Astrocyte (in vitro differentiated cells and primary cell): ENCODE data around the gene PLD2. TPM values are rescaled to one million over a fixed set of nuclear protein-coding genes. Genes with fewer than 3 reads are reported as not detected.

Experiments used
- DNase-seq: peaks from one replicate; pipeline ENCODE4 v3.0.0-alpha.2; 2010; ENCODE audit warnings: low read depth
- FAIRE-seq: peaks from 2 replicates; lab custom pipeline; 2011; peaks lifted over from hg19 to GRCh38; lab: Jason Lieb, UNC
- H2AFZ ChIP-seq: 2 replicates; pipeline ENCODE4 v1.6.0; 2012; ENCODE audit warnings: low read depth, low read length, inconsistent platforms
- H3K27ac ChIP-seq: 2 replicates; pipeline ENCODE4 v1.5.1; 2011; ENCODE audit warnings: low read depth, low read length, inconsistent platforms
- H3K27me3 ChIP-seq: 2 replicates; pipeline ENCODE4 v1.6.0; 2011; ENCODE audit warnings: low read length, inconsistent platforms; ENCODE audit not compliant: insufficient read depth
- H3K36me3 ChIP-seq: 2 replicates; pipeline ENCODE4 v1.5.1; 2011; ENCODE audit warnings: low read length, inconsistent platforms; ENCODE audit not compliant: insufficient read depth
- H3K4me1 ChIP-seq: 2 replicates; pipeline ENCODE4 v1.5.1; 2011; ENCODE audit warnings: low read length, inconsistent platforms; ENCODE audit not compliant: insufficient read depth
- H3K4me2 ChIP-seq: 2 replicates; pipeline ENCODE4 v1.6.0; 2012; ENCODE audit warnings: low read length, inconsistent platforms
- H3K4me3 ChIP-seq: 2 replicates; pipeline ENCODE4 v1.5.1; 2011; ENCODE audit warnings: low read depth, mild to moderate bottlenecking, low read length, inconsistent platforms; ENCODE audit not compliant: insufficient read depth
- H3K79me2 ChIP-seq: 2 replicates; pipeline ENCODE4 v1.6.0; 2012; ENCODE audit warnings: mild to moderate bottlenecking, low read length, inconsistent platforms; ENCODE audit not compliant: insufficient read depth
- H3K9ac ChIP-seq: 2 replicates; pipeline ENCODE4 v1.6.0; 2012; ENCODE audit warnings: mild to moderate bottlenecking, low read length, inconsistent platforms
- H3K9me3 ChIP-seq: 2 replicates; pipeline ENCODE4 v1.5.1; 2012; ENCODE audit warnings: low read depth, mild to moderate bottlenecking, low read length, inconsistent platforms; ENCODE audit not compliant: insufficient read depth
- H4K20me1 ChIP-seq: 2 replicates; pipeline ENCODE4 v1.6.0; 2012; ENCODE audit warnings: low read length, inconsistent platforms; ENCODE audit not compliant: insufficient read depth
- H3K27ac Mint-ChIP-seq: one replicate; pipeline ENCODE4 v1.8.0; 2021; ENCODE audit warnings: mild to moderate bottlenecking, mixed read lengths; ENCODE audit not compliant: unreplicated experiment
- H3K27me3 Mint-ChIP-seq: one replicate; pipeline ENCODE4 v1.8.0; 2021; ENCODE audit warnings: low read depth, mixed read lengths; ENCODE audit not compliant: unreplicated experiment
- H3K36me3 Mint-ChIP-seq: one replicate; pipeline ENCODE4 v1.8.0; 2021; ENCODE audit warnings: low read depth, mixed read lengths; ENCODE audit not compliant: unreplicated experiment
- H3K4me1 Mint-ChIP-seq: one replicate; pipeline ENCODE4 v1.8.0; 2021; ENCODE audit warnings: low read depth, mixed read lengths; ENCODE audit not compliant: unreplicated experiment
- H3K4me3 Mint-ChIP-seq: one replicate; pipeline ENCODE4 v1.8.0; 2021; ENCODE audit warnings: mild to moderate bottlenecking, moderate library complexity, mixed read lengths; ENCODE audit not compliant: unreplicated experiment
- H3K9me3 Mint-ChIP-seq: one replicate; pipeline ENCODE4 v1.8.0; 2021; ENCODE audit warnings: mild to moderate bottlenecking, mixed read lengths; ENCODE audit not compliant: unreplicated experiment
- CTCF ChIP-seq: IDR thresholded peaks from 2 replicates; pipeline ENCODE4 v1.5.1; 2011; ENCODE audit warnings: low read depth, mild to moderate bottlenecking, inconsistent platforms, low read length, moderate library complexity; ENCODE audit not compliant: insufficient read depth
- EZH2 ChIP-seq: IDR thresholded peaks from 2 replicates; pipeline ENCODE4 v1.6.1; 2012; ENCODE audit warnings: mild to moderate bottlenecking, low read length, inconsistent platforms; ENCODE audit not compliant: insufficient read depth
- total RNA-seq: library from RNA; stranded (reverse); gene quantifications from 2 replicates; pipeline ENCODE4 v1.2.1, GENCODE V29; 2021

PLD2 gene
- total RNA-seq, 1 donor from 2014 or later: 29.3 TPM

- H3K27me3 Mint-ChIP-seq: peaks cover 13% of the 10 kb centered on the region
- Histone ChIP-seq H3K27me3 (peaks cover 40% of the 10 kb centered on the region), H3K9ac (no peak overlapping the region)
Observed at GRCh38 chr17:4786516-4786915, 20.4 kb upstream of the PLD2 start.

GRCh38 chr17:4788159-4788806, 18.7 kb upstream of the PLD2 start:
- no peak overlapping the region for H2AFZ ChIP-seq
- DNase-seq: no peak
- Mint-ChIP-seq H3K9me3 (peaks cover 2% of the 10 kb centered on the region), H3K36me3 (no peaks in the 10 kb centered on the region), H3K27me3 (peaks cover 11% of the 10 kb centered on the region), H3K4me3 (peak overlapping the region; percentile 78), H3K4me1 (no peaks in the 10 kb centered on the region), H3K27ac (no peak overlapping the region)
- no peaks in the 10 kb centered on the region for H3K36me3 ChIP-seq
- TF ChIP-seq EZH2: no peak
- no peak for TF ChIP-seq CTCF
- no peaks in the 10 kb centered on the region for H4K20me1 ChIP-seq
- H3K4me1 ChIP-seq: peaks cover 23% of the 10 kb centered on the region
- peaks cover 34% of the 10 kb centered on the region for H3K27me3 ChIP-seq
- H3K27ac ChIP-seq: no peak overlapping the region
- H3K9ac ChIP-seq: no peak overlapping the region
- H3K4me2 ChIP-seq: no peak overlapping the region
- H3K79me2 ChIP-seq: no peaks in the 10 kb centered on the region
- no peak for FAIRE-seq
- H3K4me3 ChIP-seq: no peak overlapping the region
- no peaks in the 10 kb centered on the region for H3K9me3 ChIP-seq

More at GRCh38 chr17:4786516-4786915, 20.4 kb upstream of the PLD2 start:
- no peaks in the 10 kb centered on the region for H3K9me3 Mint-ChIP-seq
- DNase-seq (no peak), FAIRE-seq (no peak)
- no peak overlapping the region for H3K4me3 ChIP-seq
- H2AFZ ChIP-seq: no peak overlapping the region
- H3K27ac ChIP-seq: no peak overlapping the region
- H3K4me3 Mint-ChIP-seq: no peak overlapping the region
- H3K36me3 ChIP-seq: no peaks in the 10 kb centered on the region
- H3K79me2 ChIP-seq: no peaks in the 10 kb centered on the region
- no peak overlapping the region for H3K27ac Mint-ChIP-seq
- H3K4me2 ChIP-seq: peak overlapping the region; percentile 64
- no peaks in the 10 kb centered on the region for H3K4me1 Mint-ChIP-seq
- H4K20me1 ChIP-seq: no peaks in the 10 kb centered on the region
- H3K36me3 Mint-ChIP-seq: no peaks in the 10 kb centered on the region
- no peak for TF ChIP-seq CTCF
- TF ChIP-seq EZH2: no peak
- no peaks in the 10 kb centered on the region for H3K9me3 ChIP-seq
- H3K4me1 ChIP-seq: peaks cover 23% of the 10 kb centered on the region
